ENCODE data around the gene MAPKAPK2.

The MAPKAPK2 gene

DNA sequence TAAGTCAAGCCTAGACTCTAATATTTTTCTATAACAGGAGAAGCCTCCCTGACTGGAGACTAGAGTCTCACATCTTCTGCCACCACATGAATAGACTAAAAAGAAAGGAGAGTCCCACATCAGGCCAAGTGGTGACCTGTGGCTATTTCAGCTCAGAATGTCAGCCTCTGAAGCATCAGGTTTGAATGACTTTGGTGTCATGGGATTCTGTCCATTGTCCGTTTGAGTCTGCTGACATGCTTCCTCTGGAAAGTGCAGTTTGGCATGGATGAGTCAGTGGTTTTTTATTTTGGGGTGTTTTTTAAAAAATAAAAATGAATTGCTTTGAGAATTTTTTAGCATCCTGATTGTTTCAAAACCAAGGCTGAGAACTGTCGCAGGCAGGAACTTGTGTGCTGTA is 29.9 kb upstream of the MAPKAPK2 start:
- Mint-ChIP-seq H3K4me3 (no peak overlapping the region), H3K9me3 (no peaks in the 10 kb centered on the region)

DNA sequence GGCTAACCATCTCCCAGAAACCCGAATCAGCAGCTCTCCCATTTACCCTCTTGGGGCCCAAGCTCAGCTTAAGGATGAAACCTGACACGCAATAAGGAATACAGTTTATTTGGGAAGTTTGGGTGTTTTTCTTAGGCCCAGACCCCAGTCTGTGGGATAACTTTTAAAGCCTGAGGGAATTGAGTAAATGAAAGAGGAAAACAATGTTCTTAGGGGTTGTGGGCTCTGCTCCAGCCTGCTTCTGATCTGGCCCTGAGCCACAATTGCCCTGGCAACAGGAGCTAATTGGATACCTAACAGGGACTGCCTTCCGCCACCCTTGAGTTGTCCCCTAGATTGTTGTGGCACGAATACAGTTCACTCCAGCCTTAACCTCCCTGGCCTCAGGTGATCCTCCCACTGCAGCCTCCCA is 29.2 kb upstream of the MAPKAPK2 start:
- no peaks in the 10 kb centered on the region for H3K36me3 Mint-ChIP-seq (ENCODE audit: low read depth)
- no peaks in the 10 kb centered on the region for H3K9me3 Mint-ChIP-seq
- peaks cover 21% of the 10 kb centered on the region for H3K27me3 Mint-ChIP-seq
- H3K4me3 Mint-ChIP-seq: no peak overlapping the region
- H3K4me1 Mint-ChIP-seq (ENCODE audit: low read depth): peaks cover 6% of the 10 kb centered on the region
- no peak overlapping the region for H3K27ac Mint-ChIP-seq

More for the DNA sequence above, 29.9 kb upstream of the MAPKAPK2 start:
- no peaks in the 10 kb centered on the region for H3K36me3 Mint-ChIP-seq (ENCODE audit: low read depth)
- peaks cover 6% of the 10 kb centered on the region for H3K4me1 Mint-ChIP-seq (ENCODE audit: low read depth)
- H3K27me3 Mint-ChIP-seq: peaks cover 21% of the 10 kb centered on the region
- no peak overlapping the region for H3K27ac Mint-ChIP-seq

DNA sequence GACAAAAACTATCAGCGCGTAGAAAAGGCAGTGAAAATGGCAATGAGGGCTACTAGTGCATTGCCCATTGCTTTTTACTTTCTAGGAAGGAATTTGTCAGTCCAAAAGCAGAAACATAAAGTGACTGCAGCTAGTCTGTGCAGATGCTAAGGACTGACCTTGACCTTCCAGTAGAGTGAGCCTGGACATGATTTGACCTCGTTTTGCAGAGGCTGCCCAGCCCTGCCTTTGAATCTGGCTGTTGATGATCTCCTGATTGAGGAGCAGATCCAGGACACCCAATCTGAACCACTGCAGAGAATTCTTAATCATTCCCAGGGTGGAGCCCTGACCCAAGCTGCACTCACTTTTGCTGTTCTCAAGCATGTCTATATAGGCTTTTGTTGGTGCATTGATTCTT is 27.8 kb upstream of the MAPKAPK2 start:
- no peaks in the 10 kb centered on the region for H3K9me3 Mint-ChIP-seq
- H3K36me3 Mint-ChIP-seq (ENCODE audit: low read depth): no peaks in the 10 kb centered on the region
- H3K27me3 Mint-ChIP-seq: peaks cover 26% of the 10 kb centered on the region
- no peak overlapping the region for H3K27ac Mint-ChIP-seq
- no peak overlapping the region for H3K4me3 Mint-ChIP-seq
- H3K4me1 Mint-ChIP-seq (ENCODE audit: low read depth): peaks cover 7% of the 10 kb centered on the region

DNA sequence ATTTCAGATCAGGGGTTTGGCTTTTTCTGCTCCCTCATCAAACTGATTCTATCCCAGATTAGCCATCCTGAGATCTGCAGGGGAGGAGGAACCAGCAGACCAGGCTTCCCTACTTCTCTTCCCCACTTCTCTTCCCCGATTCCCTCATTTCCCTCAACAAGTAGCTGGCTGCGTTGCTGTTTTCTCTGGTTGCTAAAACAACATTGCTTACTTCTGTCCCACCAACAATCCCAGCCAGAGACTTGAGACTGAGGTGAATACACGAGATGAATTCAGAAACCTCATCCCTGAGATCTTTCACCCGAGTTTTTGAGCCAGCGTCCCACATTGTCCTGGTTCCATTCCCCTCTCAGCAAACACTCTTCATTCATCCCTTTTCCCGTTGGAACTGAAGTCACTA is 27.0 kb upstream of the MAPKAPK2 start:
- H3K9me3 Mint-ChIP-seq: no peaks in the 10 kb centered on the region
- H3K27me3 Mint-ChIP-seq: peaks cover 30% of the 10 kb centered on the region
- H3K4me1 Mint-ChIP-seq (ENCODE audit: low read depth): peaks cover 15% of the 10 kb centered on the region
- H3K27ac Mint-ChIP-seq: no peak overlapping the region
- no peaks in the 10 kb centered on the region for H3K36me3 Mint-ChIP-seq (ENCODE audit: low read depth)
- H3K4me3 Mint-ChIP-seq: no peak overlapping the region

DNA sequence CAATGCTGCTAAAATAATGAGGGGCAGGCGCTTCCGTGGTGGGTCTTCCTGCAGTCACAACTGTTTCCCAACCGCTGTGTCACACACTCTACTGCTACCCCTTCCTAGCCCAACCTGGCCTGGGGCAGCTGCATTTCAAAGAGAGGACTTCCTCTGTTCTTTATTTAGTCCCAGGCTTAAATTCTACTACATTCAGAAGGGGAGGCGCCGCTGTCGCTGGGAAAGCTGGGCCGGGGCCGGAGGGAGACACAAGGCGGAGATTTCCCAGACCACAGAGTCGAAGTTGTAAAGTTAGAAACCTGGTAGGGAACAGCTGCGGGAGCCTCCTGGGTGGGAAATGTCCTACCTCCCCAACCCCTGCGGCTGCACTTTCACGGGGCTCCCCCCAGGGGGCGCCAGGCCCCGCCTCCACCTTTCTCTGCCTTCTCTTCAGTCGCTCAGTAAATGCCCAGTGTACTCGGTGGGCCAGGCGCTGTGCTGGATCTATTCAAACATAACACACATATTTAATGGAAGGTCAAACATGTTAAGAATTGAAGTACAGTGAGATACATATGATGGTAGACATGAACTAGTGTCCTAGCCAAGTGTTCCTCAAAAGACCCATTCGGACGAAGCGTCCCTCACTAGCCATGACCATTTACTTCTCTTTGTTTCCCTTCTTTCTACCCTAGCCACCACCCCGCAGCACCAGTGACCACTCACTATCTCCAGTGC is 26.3 kb upstream of the MAPKAPK2 start:
- H3K36me3 Mint-ChIP-seq (ENCODE audit: low read depth): no peaks in the 10 kb centered on the region
- H3K9me3 Mint-ChIP-seq: no peaks in the 10 kb centered on the region
- H3K4me3 Mint-ChIP-seq: no peak overlapping the region
- peaks cover 37% of the 10 kb centered on the region for H3K27me3 Mint-ChIP-seq
- H3K4me1 Mint-ChIP-seq (ENCODE audit: low read depth): peaks cover 22% of the 10 kb centered on the region
- peak overlapping the region; percentile 16 for H3K27ac Mint-ChIP-seq

DNA sequence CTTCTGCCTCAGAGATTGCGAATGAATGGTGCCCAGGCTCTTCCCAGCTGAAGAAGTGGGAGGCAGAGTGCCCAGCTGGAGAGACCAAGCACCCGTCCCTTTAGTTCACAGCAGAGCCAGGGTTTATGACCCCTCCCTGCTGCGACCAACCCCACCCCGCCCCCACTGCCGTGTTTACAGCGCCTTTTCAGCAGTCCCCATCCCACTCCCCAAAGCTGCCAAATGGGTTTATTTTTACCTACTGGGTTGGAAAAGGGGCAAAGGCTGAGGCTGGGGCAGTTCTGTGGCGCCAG is 25.8 kb upstream of the MAPKAPK2 start:
- peaks cover 40% of the 10 kb centered on the region for H3K27me3 Mint-ChIP-seq
- no peaks in the 10 kb centered on the region for H3K36me3 Mint-ChIP-seq (ENCODE audit: low read depth)
- no peaks in the 10 kb centered on the region for H3K9me3 Mint-ChIP-seq
- H3K4me1 Mint-ChIP-seq (ENCODE audit: low read depth): peaks cover 27% of the 10 kb centered on the region
- H3K4me3 Mint-ChIP-seq: no peak overlapping the region
- H3K27ac Mint-ChIP-seq: peak overlapping the region; percentile 16

DNA sequence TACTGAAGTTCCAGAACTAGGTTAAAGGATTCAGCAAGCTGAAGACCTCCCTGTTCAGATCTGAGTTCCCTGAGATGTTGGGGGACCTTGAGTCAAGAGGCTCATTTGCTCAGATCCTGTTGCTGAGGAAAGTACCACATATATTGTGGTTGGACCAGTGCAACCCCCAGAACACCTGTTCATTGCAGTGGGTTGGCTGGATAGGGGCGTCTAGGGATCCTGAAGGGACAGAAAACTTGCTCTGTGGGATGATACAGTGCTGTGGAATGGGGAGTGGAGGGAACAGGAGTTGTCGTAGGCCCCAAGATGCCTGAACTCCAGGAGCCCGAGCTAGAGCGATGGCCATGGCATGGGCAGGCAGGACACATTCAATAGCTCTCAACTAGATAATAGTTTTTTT is 24.6 kb upstream of the MAPKAPK2 start:
- peaks cover 45% of the 10 kb centered on the region for H3K27me3 Mint-ChIP-seq

DNA sequence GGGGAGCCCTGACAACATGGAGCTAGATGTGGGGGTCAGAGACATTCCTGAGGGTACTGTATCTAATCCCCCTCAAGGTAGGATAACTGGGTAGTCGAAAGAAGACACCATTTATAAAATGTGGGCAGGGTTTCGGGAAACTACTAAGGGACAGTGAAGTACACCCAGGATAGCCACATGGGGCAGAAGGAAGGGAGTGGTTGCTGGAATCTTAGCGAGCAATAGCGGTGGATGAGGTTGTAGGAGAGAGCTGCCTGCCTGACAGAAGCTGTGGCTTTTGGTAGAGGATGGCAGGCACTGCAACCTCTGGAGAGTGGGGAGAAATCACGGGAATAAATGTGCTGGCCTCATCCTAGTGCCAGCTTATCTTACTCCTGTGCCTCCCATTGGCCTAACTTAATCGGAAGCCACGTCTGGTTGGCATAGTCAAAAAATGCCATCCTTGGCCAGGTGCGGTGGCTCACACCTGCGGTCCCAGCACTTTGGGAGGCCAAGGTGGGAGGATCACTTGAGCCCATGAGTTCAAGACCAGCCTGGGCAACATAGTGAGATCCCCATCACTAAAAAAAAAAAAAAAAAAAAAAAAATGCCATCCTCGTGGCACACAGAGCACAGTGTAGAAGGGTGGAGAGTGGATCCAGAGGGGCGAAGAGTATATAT is 23.4 kb upstream of the MAPKAPK2 start:
- no peaks in the 10 kb centered on the region for H3K36me3 Mint-ChIP-seq (ENCODE audit: low read depth)
- H3K9me3 Mint-ChIP-seq: no peaks in the 10 kb centered on the region
- H3K27ac Mint-ChIP-seq: no peak overlapping the region
- no peak overlapping the region for H3K4me3 Mint-ChIP-seq
- peaks cover 32% of the 10 kb centered on the region for H3K4me1 Mint-ChIP-seq (ENCODE audit: low read depth)
- peaks cover 46% of the 10 kb centered on the region for H3K27me3 Mint-ChIP-seq

More for the DNA sequence above, 24.6 kb upstream of the MAPKAPK2 start:
- Mint-ChIP-seq H3K27ac (no peak overlapping the region), H3K4me3 (no peak overlapping the region), H3K36me3 (ENCODE audit: low read depth) (no peaks in the 10 kb centered on the region), H3K4me1 (ENCODE audit: low read depth) (peaks cover 32% of the 10 kb centered on the region), H3K9me3 (no peaks in the 10 kb centered on the region)

DNA sequence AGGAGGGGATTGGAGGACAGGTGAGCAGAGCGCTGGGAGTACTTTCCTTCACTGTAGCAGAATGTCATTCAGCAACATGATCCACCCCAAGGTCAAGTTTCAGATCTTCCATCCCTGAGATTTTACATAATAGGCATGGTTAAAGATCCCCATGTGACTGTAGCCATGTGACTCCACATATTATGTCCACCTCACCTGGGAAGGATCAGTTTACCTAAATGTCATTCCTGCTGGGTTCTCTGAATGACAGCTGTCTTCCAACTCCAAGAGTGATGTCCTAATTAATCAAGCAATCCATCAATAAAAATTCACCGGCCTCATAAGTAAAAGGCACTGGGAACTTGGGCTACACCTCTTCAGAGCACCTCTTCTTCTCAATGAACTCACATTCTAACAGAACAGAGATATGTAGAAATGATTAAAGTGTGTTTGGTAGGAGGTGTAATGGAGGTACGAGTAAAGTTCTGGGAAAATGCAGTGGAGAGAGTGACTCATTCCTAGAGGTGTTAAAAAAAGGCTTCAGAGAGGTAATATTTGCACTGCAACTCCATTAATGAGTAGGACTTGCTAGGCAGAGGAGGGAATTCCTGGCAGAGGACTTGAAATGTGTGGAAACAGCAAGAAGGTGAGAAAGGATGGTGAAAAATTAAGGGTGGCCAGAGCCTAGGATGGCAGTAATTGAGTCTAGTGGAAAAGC is 22.2 kb upstream of the MAPKAPK2 start:
- Mint-ChIP-seq H3K4me3 (peak overlapping the region; percentile 36), H3K9me3 (no peaks in the 10 kb centered on the region), H3K4me1 (ENCODE audit: low read depth) (peaks cover 32% of the 10 kb centered on the region), H3K27ac (peak overlapping the region; percentile 37), H3K27me3 (peaks cover 39% of the 10 kb centered on the region), H3K36me3 (ENCODE audit: low read depth) (no peaks in the 10 kb centered on the region)

DNA sequence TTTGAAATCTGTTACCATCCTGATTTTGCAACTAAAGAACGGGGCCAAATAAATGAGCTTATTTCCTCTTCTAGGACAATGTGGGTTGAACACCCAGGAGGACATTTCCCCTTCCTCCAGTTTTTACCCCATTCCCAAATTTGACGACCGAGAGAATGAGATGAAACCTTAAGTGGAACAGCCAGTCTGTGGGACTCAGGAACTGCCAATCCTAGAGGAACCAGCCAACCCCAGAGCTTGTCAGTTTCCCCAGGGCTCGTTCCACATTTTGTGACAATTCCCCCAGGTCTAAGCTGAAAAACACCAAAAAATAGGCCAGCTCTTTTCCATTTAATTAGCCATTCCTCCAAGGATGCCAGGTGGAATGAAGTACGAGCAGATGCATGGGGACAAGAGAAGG is 21.3 kb upstream of the MAPKAPK2 start:
- peak overlapping the region; percentile 37 for H3K27ac Mint-ChIP-seq
- peaks cover 36% of the 10 kb centered on the region for H3K4me1 Mint-ChIP-seq (ENCODE audit: low read depth)
- no peaks in the 10 kb centered on the region for H3K36me3 Mint-ChIP-seq (ENCODE audit: low read depth)
- peaks cover 31% of the 10 kb centered on the region for H3K27me3 Mint-ChIP-seq
- no peaks in the 10 kb centered on the region for H3K9me3 Mint-ChIP-seq
- no peak overlapping the region for H3K4me3 Mint-ChIP-seq

DNA sequence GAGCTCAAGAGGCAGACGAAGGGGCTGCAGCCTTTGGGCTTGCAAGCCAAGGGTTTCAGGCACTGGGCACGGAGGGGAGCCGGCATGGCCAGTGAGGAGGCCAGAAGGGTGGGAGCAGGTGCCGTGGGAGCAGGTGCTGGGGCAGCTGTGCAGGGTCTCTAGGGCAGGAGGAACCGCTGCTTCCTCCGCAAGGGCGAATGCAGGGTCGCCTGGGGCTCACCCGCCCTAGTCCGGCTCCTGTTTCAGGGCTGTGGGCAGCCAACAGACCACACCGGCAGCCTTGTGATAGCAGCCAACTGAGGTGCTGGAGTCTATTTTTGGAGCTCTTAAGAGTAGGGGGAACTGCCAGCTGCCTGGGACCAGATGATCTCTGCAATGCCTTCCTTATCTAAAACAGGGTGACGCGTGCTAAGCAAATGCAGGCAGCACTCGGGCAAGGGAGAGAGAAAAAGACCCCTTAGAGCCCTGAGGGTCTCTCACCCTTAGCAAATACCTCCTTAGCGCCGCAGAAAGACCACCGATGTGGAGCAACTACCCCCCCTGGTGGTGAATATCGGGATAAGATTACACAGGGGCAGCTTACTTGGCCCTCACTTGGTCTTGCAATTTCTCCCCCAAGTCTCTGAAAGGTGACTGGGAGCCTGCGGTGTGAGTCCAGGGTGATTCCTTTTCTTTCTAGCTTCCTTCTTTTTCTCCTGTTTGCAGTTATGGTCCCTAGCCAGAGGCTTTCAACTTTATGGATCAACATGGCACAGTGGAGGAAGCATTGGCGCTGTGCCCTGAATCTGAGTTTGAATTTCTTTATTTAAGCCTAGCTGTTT is 20.7 kb upstream of the MAPKAPK2 start:
- H3K4me1 Mint-ChIP-seq (ENCODE audit: low read depth): peaks cover 34% of the 10 kb centered on the region
- no peak overlapping the region for H3K4me3 Mint-ChIP-seq

DNA sequence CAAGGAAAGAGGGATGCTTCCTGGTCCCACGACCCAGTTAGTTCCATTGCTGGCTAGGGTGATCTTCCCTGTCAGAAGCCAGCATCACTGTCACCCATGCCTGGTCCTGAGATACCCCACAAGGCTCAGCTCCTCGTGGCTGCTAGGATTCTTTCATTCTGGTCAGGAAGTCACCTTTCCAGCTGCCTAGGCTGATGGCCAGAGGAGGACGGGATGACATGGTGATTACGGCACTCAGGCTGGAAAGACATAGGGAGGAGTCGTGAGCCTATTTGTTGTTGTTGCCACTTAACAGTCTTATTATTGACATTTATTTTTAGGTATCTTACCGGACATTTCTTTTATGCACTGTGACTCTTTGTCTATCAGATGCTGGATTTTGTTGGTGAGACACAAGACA is 20.0 kb upstream of the MAPKAPK2 start:
- Mint-ChIP-seq H3K4me3 (no peak overlapping the region), H3K27me3 (peaks cover 28% of the 10 kb centered on the region), H3K27ac (no peak overlapping the region)

More for the DNA sequence above, 20.7 kb upstream of the MAPKAPK2 start:
- Mint-ChIP-seq H3K27me3 (peaks cover 28% of the 10 kb centered on the region), H3K36me3 (ENCODE audit: low read depth) (no peaks in the 10 kb centered on the region), H3K27ac (no peak overlapping the region), H3K9me3 (no peaks in the 10 kb centered on the region)

DNA sequence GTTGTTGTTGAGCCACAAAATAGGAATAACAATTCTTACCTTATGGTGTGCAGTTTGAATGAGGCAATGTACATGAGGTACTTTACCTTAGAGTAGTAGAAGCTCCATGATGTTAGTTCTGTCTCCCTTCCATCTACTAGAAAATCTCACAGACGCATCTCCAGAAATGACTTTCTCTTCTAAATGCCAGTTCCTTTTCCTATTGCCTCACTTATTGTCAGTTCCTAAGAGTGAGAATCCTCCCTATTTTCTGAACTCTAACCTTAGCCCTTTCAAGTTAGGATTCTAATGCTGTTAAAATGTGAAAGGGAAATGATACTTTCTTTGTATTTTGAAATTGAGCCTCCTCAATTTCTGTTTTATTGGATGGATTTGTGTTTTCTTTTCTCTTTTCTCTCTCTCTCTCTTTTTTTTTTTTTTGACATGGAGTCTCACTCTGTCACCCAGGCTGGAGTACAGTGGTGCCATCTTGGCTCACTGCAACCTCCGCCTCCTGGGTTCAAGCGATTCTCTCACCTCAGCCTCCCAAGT is 18.6 kb upstream of the MAPKAPK2 start:
- Mint-ChIP-seq H3K27ac (no peak overlapping the region), H3K9me3 (no peaks in the 10 kb centered on the region), H3K27me3 (peaks cover 25% of the 10 kb centered on the region), H3K36me3 (ENCODE audit: low read depth) (no peaks in the 10 kb centered on the region), H3K4me3 (no peak overlapping the region), H3K4me1 (ENCODE audit: low read depth) (peaks cover 34% of the 10 kb centered on the region)

More for the DNA sequence above, 20.0 kb upstream of the MAPKAPK2 start:
- H3K9me3 Mint-ChIP-seq: no peaks in the 10 kb centered on the region
- H3K4me1 Mint-ChIP-seq (ENCODE audit: low read depth): peaks cover 34% of the 10 kb centered on the region
- H3K36me3 Mint-ChIP-seq (ENCODE audit: low read depth): no peaks in the 10 kb centered on the region

DNA sequence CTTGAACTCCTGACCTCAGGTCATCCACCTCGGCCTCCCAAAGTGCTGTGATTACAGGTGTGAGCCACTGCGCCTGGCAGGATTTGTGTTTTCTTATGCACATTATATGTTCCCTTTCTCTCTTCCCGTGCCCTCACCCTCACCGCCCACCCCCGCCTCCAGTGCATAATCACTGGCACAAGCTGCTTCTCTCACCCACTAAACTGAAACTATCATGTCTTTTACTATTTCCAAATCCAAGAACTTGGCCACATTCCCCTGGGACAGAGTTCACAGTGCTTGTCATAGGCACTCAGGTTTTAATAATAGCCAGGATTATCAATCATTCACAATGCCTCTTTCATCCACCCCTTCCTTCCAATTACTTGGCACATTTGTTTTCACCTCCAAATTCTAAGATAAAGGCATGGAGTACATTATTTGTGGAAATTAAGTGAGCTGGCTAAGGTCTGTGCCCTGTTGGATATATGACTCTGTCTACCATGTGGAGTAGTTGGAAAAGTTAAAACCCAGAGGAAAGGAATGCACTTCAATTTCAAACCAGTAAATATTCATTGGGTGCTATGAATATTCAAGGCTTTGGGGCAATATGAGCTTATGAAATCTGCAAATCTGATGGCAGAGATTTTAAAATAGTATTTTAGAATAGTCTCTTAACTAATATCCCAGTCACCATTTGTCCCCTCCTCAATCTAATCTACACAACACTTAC is 17.6 kb upstream of the MAPKAPK2 start:
- peaks cover 31% of the 10 kb centered on the region for H3K4me1 Mint-ChIP-seq (ENCODE audit: low read depth)
- H3K27ac Mint-ChIP-seq: no peak overlapping the region
- no peak overlapping the region for H3K4me3 Mint-ChIP-seq
- H3K36me3 Mint-ChIP-seq (ENCODE audit: low read depth): no peaks in the 10 kb centered on the region
- no peaks in the 10 kb centered on the region for H3K9me3 Mint-ChIP-seq
- H3K27me3 Mint-ChIP-seq: peaks cover 23% of the 10 kb centered on the region
